ENCODE measurements around the gene SLC4A2. TPM values are rescaled to one million over a fixed set of nuclear protein-coding genes. Genes with fewer than 3 reads are reported as not detected.

SLC4A2 gene
- polyA plus RNA-seq, 2 of the 4 experiments (the other 2 are of a cell fraction): 112 to 275 TPM

GRCh38 chr7:151104411-151105235 is 45.2 kb downstream of the SLC4A2 start:
- WGBS (ENCODE audit: missing lambda C conversion rate): 92% methylated on average over 23 of the region's 23 CpGs
- peaks cover 4% of the 10 kb centered on the region; the same call in 2 of the 3 replicates for H3K4me1 ChIP-seq
- POLR2A ChIA-PET: no interaction called here
- DNase-seq (ENCODE audit: low read depth in 1 of 2, low spot score in 1 of 2) (no peak), FAIRE-seq (no peak), ATAC-seq (no peak)
- H3K9me3 ChIP-seq: no peaks in the 10 kb centered on the region
- no peak overlapping the region for H3K4me3 ChIP-seq
- CTCF ChIA-PET: interaction anchor here (1.0 to 14.7 kb wide), 6 partner anchors 18 to 142 kb away, joined by 3 to 412 read pairs (median 6); partner anchors contain the start of genes AGAP3, FASTK and TMUB1
- TF ChIP-seq TP53 (CRISPR knock-in tag; IDR thresholded peaks at IDR 0.05): no peak
- TF ChIP-seq HMGXB4 (CRISPR knock-in tag; IDR thresholded peaks at IDR 0.05; ENCODE audit: borderline replicate concordance): no peak
- TF ChIP-seq, protein P1, sequence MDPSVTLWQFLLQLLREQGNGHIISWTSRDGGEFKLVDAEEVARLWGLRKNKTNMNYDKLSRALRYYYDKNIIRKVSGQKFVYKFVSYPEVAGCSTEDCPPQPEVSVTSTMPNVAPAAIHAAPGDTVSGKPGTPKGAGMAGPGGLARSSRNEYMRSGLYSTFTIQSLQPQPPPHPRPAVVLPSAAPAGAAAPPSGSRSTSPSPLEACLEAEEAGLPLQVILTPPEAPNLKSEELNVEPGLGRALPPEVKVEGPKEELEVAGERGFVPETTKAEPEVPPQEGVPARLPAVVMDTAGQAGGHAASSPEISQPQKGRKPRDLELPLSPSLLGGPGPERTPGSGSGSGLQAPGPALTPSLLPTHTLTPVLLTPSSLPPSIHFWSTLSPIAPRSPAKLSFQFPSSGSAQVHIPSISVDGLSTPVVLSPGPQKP (IDR thresholded peaks at IDR 0.05; ENCODE audit: low read depth, low read length): no peak
- TF ChIP-seq POLR2A (IDR thresholded peaks at IDR 0.05; ENCODE audit: low read length): no peak
- TF ChIP-seq RARB (CRISPR knock-in tag; IDR thresholded peaks at IDR 0.05): no peak
- no peak for TF ChIP-seq JUNB (IDR thresholded peaks at IDR 0.05)
- TF ChIP-seq, protein P2, sequence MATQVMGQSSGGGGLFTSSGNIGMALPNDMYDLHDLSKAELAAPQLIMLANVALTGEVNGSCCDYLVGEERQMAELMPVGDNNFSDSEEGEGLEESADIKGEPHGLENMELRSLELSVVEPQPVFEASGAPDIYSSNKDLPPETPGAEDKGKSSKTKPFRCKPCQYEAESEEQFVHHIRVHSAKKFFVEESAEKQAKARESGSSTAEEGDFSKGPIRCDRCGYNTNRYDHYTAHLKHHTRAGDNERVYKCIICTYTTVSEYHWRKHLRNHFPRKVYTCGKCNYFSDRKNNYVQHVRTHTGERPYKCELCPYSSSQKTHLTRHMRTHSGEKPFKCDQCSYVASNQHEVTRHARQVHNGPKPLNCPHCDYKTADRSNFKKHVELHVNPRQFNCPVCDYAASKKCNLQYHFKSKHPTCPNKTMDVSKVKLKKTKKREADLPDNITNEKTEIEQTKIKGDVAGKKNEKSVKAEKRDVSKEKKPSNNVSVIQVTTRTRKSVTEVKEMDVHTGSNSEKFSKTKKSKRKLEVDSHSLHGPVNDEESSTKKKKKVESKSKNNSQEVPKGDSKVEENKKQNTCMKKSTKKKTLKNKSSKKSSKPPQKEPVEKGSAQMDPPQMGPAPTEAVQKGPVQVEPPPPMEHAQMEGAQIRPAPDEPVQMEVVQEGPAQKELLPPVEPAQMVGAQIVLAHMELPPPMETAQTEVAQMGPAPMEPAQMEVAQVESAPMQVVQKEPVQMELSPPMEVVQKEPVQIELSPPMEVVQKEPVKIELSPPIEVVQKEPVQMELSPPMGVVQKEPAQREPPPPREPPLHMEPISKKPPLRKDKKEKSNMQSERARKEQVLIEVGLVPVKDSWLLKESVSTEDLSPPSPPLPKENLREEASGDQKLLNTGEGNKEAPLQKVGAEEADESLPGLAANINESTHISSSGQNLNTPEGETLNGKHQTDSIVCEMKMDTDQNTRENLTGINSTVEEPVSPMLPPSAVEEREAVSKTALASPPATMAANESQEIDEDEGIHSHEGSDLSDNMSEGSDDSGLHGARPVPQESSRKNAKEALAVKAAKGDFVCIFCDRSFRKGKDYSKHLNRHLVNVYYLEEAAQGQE (IDR thresholded peaks at IDR 0.05): no peak
- no peak for TF ChIP-seq POLR2AphosphoS2 (conservative IDR thresholded peaks at IDR 0.05; ENCODE audit: low read length)
- TF ChIP-seq SREBF2 (IDR thresholded peaks at IDR 0.05): no peak
- no peak overlapping the region for H3K4me2 ChIP-seq
- no peak overlapping the region for H3K27ac ChIP-seq

GRCh38 chr7:151107882-151108281 is 48.5 kb downstream of the SLC4A2 start:
- TF ChIP-seq PHF8 (IDR thresholded peaks at IDR 0.05; ENCODE audit: borderline replicate concordance, low read depth): no peak
- no peak for TF ChIP-seq MAZ (IDR thresholded peaks at IDR 0.05; ENCODE audit: borderline replicate concordance, low read depth, low read length)
- TF ChIP-seq JUN (IDR thresholded peaks at IDR 0.05): no peak
- TF ChIP-seq, protein P3, sequence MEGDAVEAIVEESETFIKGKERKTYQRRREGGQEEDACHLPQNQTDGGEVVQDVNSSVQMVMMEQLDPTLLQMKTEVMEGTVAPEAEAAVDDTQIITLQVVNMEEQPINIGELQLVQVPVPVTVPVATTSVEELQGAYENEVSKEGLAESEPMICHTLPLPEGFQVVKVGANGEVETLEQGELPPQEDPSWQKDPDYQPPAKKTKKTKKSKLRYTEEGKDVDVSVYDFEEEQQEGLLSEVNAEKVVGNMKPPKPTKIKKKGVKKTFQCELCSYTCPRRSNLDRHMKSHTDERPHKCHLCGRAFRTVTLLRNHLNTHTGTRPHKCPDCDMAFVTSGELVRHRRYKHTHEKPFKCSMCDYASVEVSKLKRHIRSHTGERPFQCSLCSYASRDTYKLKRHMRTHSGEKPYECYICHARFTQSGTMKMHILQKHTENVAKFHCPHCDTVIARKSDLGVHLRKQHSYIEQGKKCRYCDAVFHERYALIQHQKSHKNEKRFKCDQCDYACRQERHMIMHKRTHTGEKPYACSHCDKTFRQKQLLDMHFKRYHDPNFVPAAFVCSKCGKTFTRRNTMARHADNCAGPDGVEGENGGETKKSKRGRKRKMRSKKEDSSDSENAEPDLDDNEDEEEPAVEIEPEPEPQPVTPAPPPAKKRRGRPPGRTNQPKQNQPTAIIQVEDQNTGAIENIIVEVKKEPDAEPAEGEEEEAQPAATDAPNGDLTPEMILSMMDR (IDR thresholded peaks at IDR 0.05): no peak
- no peak for TF ChIP-seq ZFP36 (IDR thresholded peaks at IDR 0.05; ENCODE audit: borderline replicate concordance, partially characterized antibody)
- no peak for TF ChIP-seq HOXA7 (CRISPR knock-in tag; IDR thresholded peaks at IDR 0.05)
- TF ChIP-seq TP53 (CRISPR knock-in tag; IDR thresholded peaks at IDR 0.05): no peak
- no peak for TF ChIP-seq CBX8 (IDR thresholded peaks at IDR 0.05)
- no peak for TF ChIP-seq RFX5 (IDR thresholded peaks at IDR 0.05)
- FAIRE-seq (no peak), ATAC-seq (no peak), DNase-seq (ENCODE audit: low read depth in 1 of 2, low spot score in 1 of 2) (no peak)
- Histone ChIP-seq H3K4me1 (peaks cover 15% of the 10 kb centered on the region), H3K9me3 (no peaks in the 10 kb centered on the region), H3K27ac (no peak overlapping the region), H3K4me3 (no peak overlapping the region), H3K4me2 (no peak overlapping the region)
- 91% methylated on average over 10 of the region's 10 CpGs for WGBS (ENCODE audit: missing lambda C conversion rate)
- POLR2A ChIA-PET: no interaction called here
- CTCF ChIA-PET: interaction anchor here (0.8 to 14.7 kb wide), 14 partner anchors 8 to 146 kb away, joined by 3 to 412 read pairs (median 5); partner anchors contain the start of genes ABCB8, AGAP3, FASTK and TMUB1
